Fibroblast of peridontal ligament (primary cell): ENCODE results near the gene ZSCAN4.

Source experiments
- DNase-seq: peaks from one replicate; pipeline ENCODE4 v3.0.0-alpha.2; 2010; ENCODE audit errors: extremely low read depth

The ZSCAN4 gene

GRCh38 chr19:57668635-57669034 is at the start of gene ZSCAN4:
Gene ZSCAN4 (plus strand): TSS chr19:57668935. CDS start chr19:57676146, 7,211 bp downstream.
- DNase-seq, result no peak

GRCh38 chr19:57620673-57621348 is 47.9 kb upstream of the ZSCAN4 start:
- DNase-seq, result peak; percentile 17

GRCh38 chr19:57623091-57623490 is 45.6 kb upstream of the ZSCAN4 start:
- DNase-seq, result no peak

- peak; percentile 92 for DNase-seq
These were observed 35.5 kb upstream of the ZSCAN4 start, which contains the start of gene ZNF211 for GRCh38 chr19:57632987-57633831. Gene ZNF211 (plus strand): TSS chr19:57633168. CDS start chr19:57633347, 179 bp downstream.

GRCh38 chr19:57633832-57634131 is 35.0 kb upstream of the ZSCAN4 start:
- no peak for DNase-seq

- peak; percentile 4 for DNase-seq
These were observed 31.4 kb upstream of the ZSCAN4 start for GRCh38 chr19:57637379-57637778.

- DNase-seq, result no peak
These were observed 27.0 kb upstream of the ZSCAN4 start for GRCh38 chr19:57641715-57642234.

- no peak for DNase-seq
These were observed 26.2 kb upstream of the ZSCAN4 start for GRCh38 chr19:57642396-57643046.

- DNase-seq, result no peak
These were observed 25.0 kb upstream of the ZSCAN4 start for GRCh38 chr19:57643734-57644133.

- DNase-seq, result no peak
These were observed 20.3 kb upstream of the ZSCAN4 start for GRCh38 chr19:57648331-57649003.

- no peak for DNase-seq
These were observed 17.1 kb upstream of the ZSCAN4 start for GRCh38 chr19:57651654-57651996.

GRCh38 chr19:57653689-57654088 is 15.0 kb upstream of the ZSCAN4 start:
- DNase-seq, result no peak

- DNase-seq, result no peak
These were observed 13.3 kb upstream of the ZSCAN4 start for GRCh38 chr19:57655443-57655842.

- DNase-seq, result no peak
These were observed 12.4 kb upstream of the ZSCAN4 start for GRCh38 chr19:57656346-57656745.

- peak; percentile 44 for DNase-seq
These were observed 4.2 kb upstream of the ZSCAN4 start for GRCh38 chr19:57664269-57665127.

GRCh38 chr19:57665261-57665806 is 3.4 kb upstream of the ZSCAN4 start:
- no peak for DNase-seq

- DNase-seq, result no peak
These were observed 1.5 kb upstream of the ZSCAN4 start for GRCh38 chr19:57667228-57667627.

- no peak for DNase-seq
These were observed 2.6 kb downstream of the ZSCAN4 start for GRCh38 chr19:57671124-57671895.

GRCh38 chr19:57672466-57672865 is 3.7 kb downstream of the ZSCAN4 start:
- DNase-seq, result no peak

- peak; percentile 68 for DNase-seq
These were observed 7.1 kb downstream of the ZSCAN4 start for GRCh38 chr19:57675881-57676280.
